Measurements from ENCODE around the gene SMCO2.

Gene SMCO2

DNA sequence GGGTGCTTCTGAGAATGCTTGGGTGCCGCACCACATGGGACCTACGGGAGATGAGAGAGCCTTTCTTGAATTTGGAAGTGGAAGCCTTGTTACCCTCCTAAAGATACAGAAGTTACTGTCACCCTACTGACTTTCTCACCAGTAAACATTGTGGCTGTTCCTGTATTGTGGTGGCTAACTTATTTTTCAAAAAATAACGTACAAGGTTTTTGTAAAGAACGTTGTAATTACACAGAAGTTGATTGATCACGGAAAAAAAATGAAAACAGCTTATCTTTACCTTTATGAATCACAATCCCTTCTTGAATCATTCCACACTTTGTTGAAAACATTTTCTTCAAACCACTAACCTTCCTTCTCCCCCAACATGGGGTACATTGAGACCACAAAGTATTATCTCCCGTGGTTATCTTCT is 55.5 kb downstream of the SMCO2 start:
- DNase-seq, result no peak

DNA sequence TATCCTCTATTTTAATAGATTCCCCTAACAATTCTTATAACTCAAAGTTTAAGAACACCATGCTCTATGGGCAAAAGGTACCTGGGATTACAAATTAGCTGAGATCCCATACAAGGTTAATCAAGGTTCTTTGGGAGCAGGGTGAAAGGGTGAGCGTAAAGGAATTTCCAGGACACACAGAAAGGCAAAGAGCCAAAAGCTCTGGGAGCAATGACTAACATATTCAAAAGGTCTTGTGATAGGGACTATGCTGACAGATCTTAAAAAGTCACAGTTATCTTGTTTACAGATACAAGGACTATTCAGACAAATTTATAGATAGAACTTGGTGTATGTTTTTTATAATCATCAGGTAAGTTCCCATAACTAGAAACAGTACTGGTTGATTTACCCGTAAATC is 58.0 kb downstream of the SMCO2 start:
- no peak for DNase-seq

DNA sequence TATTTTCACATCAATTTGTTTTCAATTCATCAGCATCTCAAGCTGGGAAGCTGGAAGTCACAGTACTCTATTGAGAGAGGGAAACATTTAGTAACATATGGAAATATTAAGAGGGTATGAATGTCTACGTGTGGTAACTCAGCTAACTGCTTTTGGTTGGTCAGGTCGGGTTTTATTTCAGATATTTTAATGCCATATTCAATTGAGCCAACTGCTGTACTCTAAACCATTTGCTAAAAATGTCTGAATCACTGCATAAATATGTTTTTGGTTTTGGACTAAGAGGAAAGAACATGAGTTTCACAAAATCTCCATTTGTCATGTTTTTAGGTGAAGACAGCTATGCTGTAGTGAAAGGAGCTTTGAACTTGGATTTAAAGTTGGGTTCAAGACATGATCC is 58.6 kb downstream of the SMCO2 start:
- no peak for DNase-seq

DNA sequence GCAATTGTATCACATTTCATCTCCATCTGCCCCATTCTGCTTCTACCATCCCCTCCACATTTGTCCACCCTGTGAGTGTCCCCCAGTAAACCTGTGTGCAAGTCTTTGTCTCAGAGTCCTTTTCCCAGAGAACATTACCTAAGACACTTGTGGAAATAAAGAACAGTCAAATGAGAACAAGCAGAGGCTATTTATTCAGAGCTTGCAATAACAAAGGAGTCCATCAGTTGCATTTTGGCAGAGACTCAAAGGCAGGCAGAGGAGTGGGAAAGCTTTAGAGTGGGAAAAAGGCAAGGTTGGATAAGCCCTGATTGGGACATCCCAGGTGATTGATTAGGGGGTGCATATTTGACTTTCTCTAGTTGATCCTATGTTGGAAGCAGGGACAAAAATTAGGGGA is 59.2 kb downstream of the SMCO2 start:
- DNase-seq, result no peak

DNA sequence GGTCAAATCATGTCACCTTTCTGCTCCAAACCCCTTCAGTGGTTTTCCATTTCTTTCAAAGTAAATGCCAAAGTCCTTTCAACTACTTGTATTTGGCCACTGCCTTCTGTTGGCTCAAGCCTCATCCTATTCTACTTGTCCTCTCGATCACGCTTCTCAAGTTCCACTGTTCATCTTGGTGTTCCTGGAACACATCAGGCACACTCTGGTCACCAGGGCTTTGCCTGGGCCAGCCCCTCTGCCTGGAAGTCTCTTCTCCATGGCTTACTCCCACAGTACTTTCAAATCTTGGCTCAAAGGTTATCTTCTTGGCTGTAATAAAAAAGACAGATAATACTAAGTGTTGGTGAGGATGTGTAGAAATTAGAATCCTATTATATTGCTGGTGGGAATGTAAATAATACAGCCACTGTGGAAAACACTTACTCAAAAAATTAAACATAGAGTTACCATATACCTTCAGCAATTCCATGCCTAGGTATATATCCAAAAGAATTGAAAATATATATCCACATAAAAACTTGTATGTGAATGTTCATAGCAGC is 60.2 kb downstream of the SMCO2 start:
- no peak for DNase-seq

DNA sequence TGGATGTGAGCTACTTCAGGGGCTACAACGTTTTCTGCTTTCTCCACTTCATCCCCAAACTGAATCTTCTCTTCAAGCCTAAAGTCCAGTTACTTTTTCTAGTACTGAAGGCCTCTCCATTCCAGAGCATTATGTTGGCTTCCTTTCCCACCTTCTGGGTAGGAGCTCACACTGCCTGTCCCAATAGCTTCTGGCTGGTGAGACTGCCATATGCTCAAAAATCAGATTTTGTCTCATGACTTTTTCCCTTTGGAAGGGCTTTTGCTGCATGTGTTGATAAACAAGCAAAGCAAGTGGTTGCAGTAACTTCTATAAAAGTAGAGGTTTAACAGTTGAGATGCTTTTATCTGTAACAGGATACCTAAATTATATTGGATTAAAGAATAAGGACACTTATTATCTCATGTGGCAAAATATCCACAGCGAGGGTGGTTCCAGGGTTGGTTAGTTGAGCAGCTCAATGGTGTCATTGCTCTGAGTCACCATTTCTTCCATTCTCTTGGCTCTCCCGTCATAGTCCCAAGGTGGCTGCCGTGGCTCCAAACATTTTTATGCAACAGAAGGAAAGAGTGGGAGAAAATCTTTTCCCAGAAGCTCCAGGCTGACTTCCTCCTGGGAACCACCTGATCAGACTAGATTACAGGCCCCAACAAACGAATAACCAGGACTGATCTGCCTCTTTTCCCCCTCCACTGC is 62.3 kb downstream of the SMCO2 start:
- no peak for DNase-seq

DNA sequence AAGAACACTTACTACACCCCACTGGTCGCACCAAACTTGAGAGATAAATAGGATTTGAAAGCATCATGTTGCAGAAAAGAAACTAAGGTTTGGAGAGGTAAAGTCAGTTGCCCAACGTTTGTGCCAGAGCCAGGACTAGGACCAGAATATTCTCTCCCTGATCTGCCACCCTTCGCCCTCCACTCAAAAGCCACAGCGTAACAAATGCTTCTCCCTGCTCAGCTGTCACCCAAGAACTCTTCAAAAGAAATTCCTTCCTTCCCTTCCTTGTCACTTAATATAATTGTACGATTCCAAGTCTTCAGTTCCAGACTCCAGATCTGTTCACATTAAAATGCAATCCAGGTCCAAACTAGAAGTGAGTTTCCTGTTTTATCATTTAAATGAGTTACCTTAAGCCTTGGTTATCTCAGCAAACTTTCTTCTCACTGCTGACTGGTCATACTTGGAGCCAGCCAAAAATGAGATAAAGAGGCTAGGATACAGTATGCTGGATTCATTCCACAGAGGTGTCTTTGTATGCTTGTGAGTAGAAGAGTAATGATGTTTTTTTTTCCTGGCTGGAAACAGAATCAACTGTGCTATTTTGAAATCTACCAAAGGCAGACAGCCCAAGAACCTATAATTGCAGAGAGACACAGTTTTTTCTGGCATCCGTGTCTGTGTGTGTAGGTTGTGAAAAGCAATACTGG is 64.6 kb downstream of the SMCO2 start:
- DNase-seq, result no peak

DNA sequence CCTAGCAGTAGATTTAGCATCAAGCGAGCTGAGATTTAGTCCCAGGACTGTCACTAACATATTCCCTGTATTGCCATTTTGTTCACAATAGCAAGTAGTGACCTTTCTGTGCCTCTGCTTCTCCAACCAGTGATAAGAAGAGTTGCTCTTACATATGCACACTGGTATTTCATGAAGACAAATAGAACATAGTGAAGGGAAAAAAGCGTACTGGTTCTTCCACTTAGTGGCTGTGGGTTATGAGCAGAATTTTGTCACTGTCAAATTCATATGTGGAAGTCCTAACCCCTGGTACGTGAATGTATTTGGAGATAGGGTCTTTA is 65.1 kb downstream of the SMCO2 start:
- no peak for DNase-seq

DNA sequence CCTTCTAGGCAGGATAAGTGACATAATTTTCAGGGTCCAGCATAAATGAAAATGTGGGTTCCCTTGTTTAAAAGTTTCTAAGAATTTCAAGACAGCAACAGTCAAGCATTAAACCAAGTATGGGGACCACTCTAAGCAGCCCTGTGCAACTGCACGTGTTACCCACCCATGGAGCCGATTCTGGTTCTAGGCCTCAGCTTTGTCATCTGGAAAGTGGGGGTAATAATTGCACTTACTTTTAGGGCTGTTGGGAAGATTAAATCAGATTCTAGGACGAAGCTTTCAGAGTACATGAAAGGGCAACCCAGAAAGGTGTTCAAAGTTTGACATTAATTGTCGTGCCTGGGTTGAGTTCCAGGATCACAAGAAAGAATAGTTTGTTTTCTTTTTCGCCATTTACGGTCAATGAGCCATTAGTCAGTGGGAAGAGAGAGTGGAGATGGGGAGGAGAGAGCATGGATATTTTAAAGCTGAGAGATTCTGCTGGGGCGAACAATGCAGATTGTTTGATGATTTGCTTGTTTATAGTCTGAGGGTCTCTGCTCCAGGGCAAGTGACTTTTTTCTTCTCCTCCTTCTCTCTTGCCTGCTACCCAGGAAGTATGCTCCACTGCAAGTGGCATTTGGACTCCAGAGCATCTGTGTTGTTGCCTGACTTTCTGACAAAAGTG is 66.8 kb downstream of the SMCO2 start:
- DNase-seq, result peak in 1 of 3 experiments; percentile 40

DNA sequence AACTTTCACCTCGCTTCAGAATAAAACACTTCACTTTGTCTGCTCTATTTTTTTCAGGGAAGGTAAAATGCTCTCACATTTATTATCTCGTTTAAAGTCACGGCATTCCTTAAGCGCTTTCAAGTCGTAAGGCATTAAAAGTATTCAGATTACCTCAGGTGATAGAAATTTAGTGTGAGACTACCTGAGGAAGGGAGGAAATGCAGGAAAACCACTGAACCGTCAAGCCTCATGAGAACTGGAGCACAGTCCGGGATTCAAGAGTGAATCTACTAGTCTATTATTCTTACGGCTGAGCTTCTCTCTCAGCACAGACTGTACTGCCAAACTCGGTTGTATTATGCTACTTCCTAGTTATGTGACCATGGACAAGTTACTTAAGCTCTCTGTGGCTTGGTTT is 69.1 kb downstream of the SMCO2 start:
- no peak for DNase-seq

DNA sequence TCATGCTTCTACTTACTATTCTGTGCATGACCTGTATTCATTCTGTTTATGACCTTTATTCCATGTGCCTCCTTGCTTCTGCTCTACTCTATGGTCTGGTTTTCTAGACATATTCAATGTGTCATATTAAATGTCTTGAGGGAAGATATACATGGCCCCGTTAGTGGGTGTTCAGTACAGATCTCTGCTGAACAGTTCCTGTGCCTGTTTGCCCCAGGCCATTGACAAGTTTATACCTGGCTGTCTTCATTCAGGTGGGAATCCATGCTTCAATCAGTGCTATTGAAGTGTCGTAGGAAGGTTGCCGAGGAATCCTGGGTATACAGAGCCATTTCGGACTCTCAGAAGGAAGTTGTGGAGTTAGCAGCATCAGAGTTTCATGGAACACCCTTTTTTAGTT is 70.1 kb downstream of the SMCO2 start:
- DNase-seq, result no peak

DNA sequence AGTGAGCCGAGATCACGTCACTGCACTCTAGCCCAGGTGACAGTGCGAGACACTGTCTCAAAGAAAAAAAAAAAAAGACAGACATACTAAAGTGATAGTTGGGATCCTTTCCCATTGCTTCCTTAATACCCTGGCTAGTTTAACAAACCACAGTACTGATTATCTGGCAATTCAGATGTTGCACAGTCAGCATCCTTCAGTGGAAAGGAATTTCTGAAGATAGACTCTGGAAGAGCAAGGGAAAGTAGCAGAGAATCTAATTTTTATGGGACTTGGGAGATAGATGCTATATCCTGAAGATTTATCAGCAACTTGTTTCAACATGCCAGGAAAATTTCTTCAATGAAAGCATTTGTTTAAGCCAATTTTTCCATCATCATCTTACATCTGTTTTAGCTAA is 71.0 kb downstream of the SMCO2 start:
- no peak for DNase-seq

DNA sequence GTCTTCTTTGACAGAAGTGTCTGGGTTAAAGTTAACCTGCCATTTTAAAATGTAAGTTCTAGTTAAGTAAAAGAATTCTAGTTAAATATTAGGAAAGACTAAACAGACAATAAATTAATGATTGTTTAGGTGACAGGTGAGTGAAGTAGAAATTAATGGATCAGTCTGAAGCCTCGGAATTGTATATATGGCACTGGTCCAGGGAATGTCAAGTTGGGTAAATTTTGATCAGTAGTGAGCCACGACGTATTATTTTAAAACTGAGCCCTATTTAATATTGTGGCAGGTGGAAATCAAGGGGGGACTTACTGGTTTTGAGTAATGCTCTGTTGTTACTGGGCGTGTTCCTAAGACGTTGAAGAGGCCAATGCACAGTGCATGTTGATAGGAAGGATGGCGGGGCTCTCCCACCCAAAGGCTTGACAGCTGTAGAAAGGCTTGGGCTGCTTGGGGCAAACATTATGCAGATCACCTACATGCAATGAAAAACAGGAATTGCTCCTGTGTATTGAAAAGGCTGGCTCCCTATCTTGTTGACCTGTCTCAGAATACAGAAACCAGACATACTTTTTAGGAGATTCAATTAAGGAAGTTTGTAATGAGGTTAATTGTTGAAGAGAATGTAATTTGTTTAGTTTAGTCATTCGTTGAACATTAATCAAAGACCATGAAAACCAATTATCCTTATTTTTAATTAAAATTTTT is 71.6 kb downstream of the SMCO2 start:
- DNase-seq, result peak in 1 of 3 experiments; percentile 38

DNA sequence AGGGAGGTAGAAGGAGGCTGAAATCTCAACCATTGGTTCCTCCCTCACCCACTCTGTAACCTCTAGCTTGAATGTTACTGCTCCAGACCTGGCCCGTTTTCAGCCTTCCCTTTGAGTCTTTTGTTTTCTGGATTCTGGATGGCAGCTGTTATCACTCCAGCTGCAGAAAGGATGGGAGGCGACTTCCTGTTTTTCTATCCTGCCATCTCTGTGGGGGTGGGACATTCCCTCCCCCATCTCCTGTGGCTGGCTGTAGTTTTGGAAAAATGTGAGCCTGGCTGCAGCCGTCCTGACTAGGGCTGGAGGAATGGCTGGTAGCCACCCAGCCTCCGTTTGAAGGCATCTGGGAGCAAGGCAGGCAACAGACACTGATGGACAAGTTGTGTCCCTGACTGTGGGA is 74.5 kb downstream of the SMCO2 start:
- no peak for DNase-seq

DNA sequence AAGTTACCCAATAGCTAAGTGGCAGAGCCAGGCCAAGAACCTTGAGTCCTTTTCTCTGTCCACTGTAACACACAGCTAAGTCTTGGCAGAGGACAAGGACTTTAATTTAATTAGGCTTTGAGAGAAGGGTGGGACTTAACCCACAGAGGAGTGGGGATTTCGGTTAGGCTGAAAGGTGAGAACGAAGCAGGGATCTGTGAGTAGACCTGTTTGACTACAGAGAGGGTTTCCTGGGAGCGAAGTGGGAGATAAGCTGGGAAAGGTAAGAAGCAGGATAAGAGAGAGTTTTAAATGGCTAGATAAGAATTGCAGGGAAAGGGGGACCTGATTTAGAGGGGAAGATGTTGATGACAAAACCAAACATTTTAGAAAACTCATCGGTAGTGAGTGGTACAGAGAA is 75.4 kb downstream of the SMCO2 start:
- DNase-seq, result no peak

DNA sequence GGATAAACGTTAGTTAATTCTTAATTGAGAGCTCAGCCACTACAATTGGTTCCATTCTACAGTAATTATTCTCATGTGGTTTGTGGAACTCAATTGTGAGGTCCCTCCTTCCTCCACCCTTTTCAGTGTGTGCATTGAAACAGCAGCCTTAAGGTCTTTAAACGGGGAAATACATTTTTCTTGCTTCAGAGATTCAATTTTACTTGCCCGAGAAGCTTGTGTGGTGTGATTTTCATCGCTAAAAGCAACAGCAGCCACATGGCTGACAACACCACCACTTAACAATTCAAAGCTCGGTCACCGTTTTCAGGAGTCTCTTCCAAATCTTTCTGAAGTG is 76.7 kb downstream of the SMCO2 start:
- no peak for DNase-seq

DNA sequence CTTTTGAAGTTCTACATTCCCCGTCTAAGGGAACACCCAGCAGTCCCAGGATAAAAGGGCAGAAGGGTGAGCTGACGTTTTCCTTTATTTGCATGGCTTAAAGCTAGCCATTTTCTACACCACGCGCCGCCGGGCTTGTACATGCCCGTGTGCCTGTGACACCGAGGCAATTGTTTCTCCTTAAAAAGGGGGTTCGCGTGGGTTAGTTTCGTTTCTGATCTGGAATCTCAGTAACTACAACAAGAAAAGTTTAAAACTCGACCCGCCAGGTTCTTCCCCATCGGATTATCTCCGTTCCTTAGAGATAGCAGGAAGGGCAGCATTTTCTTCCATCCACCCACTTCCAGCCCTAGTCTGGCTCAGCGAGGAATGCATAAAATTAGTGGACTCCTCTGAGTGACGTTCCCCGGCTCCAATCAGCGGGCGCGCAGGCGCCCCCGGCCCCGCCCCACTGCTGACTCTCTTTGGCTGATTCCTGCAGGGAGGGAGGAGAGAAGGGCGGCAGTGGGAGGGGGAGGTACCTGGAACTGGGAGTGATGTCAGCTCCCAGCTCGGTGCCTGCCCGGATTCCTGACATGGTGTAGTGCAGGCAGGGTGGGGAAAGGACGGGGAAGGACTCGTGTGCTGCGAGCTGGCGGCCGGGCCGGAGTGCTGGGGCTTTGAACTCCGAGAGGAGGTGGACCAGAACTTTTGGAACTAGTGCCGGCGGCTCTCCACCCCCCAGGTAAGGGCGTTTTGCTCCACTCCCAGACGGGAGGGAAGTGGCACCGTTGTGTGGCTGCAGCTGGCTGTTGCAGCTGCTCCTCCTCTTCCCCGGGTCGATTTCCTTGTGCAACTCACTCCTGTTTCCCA is 77.3 kb downstream of the SMCO2 start, which contains the start of gene PPFIBP1:
PPFIBP1 (plus strand) TSS at position 565 of the 852 bp plus-strand sequence. CDS start 109,191 bp downstream, outside the sequence.
- peak; percentile 98 to 99 (median 99) for DNase-seq

DNA sequence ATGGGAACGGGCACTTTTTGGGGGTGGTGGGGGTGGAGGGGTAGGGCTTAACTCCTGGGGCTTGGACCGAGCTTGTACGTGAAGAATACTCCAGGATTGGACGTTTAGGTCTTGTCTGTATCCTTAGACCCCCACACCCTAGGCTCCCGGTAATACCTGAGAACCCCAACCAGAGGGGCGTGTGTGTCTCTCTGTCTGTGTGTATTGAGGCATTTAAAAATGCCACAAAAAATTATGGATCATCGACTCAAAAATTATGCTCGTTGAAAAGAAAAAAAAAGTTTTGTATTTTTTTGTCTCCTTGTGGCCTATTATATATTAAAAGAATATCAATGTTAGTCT is 77.9 kb downstream of the SMCO2 start:
- no peak for DNase-seq

DNA sequence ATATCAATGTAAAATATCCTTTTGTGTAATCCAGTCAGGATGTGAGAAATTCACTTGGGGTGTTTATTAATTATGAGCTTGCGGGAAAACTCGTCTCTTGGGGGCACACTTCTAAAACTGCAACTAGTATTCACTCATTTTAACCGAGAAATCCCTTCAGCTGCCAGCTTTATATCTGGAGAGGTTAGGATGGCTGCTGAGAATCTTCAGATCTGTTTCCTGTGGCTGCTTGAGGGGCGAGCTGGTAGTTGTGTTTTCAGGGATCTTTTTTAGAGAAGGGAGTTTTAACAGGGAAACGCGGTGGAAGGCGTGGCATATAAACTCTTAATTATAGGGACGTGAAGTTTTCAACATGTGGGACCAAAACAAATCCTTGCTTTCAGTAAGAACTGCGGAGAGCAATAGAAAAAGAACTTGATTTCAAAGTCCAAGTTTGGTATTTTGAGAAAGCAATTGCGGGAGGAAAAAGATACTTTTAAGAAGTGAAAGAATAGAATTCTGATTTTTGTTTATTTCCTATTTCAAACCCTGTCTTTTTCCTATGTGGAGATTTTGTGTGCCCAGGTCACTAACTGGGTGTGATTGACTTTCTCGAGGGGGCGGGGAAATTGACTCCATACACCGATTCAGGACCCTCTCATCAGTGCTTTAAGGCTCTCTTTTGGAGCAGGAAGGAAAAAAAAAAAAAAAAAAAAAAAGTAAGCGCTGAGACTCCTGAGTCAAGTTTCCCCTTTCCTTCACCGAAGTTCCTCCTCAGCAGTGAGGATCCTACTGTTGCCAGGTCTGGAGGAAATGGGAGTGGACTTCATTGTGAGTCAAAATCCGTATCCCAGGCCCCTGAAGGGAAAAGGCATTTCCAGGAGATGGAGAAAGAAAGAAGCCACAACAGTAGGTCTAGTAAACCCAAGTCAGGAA is 78.6 kb downstream of the SMCO2 start:
- DNase-seq, result peak in 1 of 3 experiments; percentile 50

DNA sequence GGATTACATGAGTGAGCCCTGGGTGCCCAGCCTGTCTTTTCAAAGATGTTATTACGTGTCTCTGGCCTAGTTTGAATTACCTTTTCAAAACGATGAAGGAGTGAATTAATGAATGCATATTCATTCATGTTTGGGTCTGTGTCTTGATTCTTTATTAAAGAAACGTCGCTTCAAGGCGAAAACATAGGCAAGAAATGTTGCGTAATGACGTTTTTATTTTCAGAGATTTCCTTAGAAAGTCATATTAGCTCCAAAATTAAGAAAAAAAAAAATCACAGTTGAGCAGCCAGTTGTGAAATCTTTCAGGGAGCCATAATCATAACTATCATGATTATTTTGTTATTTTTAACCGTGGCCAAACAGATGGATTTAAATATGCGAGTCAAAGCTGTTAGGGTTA is 81.0 kb downstream of the SMCO2 start:
- no peak for DNase-seq

DNA sequence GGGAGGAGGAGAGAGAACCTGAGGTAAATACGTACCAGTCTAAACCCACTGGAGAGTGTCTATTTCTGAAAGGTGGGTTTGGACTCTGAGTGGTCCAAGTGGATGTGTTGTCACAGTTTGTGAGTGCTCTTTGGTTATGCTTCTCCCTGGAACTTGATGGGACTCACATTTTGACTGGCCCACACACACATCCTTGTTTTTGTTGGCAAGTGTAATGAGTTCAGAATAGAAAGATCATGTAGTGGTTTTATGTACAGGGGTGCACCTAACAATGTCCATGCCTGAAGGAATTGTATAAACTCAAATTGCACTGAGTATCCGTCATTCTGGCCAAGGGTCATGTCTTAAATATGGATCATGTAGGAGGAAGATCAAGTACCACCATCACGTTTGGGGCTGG is 82.3 kb downstream of the SMCO2 start:
- DNase-seq, result no peak

All from NCI-H1417 (cell line).